SK-N-SH treated with all-trans-retinoic acid at 6 μM for 48 hours (cell line): ENCODE results near the gene C6orf163.

Source experiments
- ATAC-seq: fragments of 200-7000 bp; cut with Tn5 transposase; 3 replicates; pipeline ENCODE4 v1.9.1; 2020; ENCODE audit warnings: mild to moderate bottlenecking, moderate library complexity
- ARNTL ChIP-seq: fragments of 450-650 bp; formaldehyde crosslinking; IDR thresholded peaks from 2 replicates; pipeline ENCODE4 v1.5.0; 2020; ENCODE audit warnings: low read depth, mild to moderate bottlenecking, moderate library complexity, borderline replicate concordance
- BACH2 ChIP-seq: fragments of 250-450 bp; sonication (Bioruptor Pico); IDR thresholded peaks from 2 replicates; pipeline ENCODE4 v1.9.0; 2021; ENCODE audit warnings: mild to moderate bottlenecking, borderline replicate concordance
- ESRRG ChIP-seq: fragments of 250-450 bp; sonication (Bioruptor Pico); IDR thresholded peaks from 2 replicates; pipeline ENCODE4 v1.6.1; 2021; ENCODE audit warnings: mild to moderate bottlenecking
- GLIS3 ChIP-seq: fragments of 250-450 bp; sonication (Bioruptor Pico); IDR thresholded peaks from 2 replicates; pipeline ENCODE4 v1.5.0; 2020; ENCODE audit warnings: mild to moderate bottlenecking, moderate library complexity
- ISL1 ChIP-seq: fragments of 250-450 bp; sonication (Bioruptor Pico); IDR thresholded peaks from 2 replicates; pipeline ENCODE4 v2.1.2; 2022; ENCODE audit warnings: mild to moderate bottlenecking, moderate library complexity
- OSR1 ChIP-seq: fragments of 250-450 bp; sonication (Bioruptor Pico); IDR thresholded peaks from 2 replicates; pipeline ENCODE4 v1.8.0; 2022; ENCODE audit warnings: moderate library complexity, mild to moderate bottlenecking, inconsistent platforms
- PPARA ChIP-seq: fragments of 250-450 bp; sonication (Bioruptor Pico); IDR thresholded peaks from 2 replicates; pipeline ENCODE4 v1.5.0; 2020; ENCODE audit warnings: mild to moderate bottlenecking, borderline replicate concordance
- RARB ChIP-seq: fragments of 250-450 bp; sonication (Bioruptor Pico); IDR thresholded peaks from 2 replicates; pipeline ENCODE4 v1.8.0; 2021; ENCODE audit warnings: mild to moderate bottlenecking, moderate library complexity
- SNAI2 ChIP-seq: fragments of 250-450 bp; sonication (Bioruptor Pico); IDR thresholded peaks from 2 replicates; pipeline ENCODE4 v1.5.0; 2020; ENCODE audit warnings: mild to moderate bottlenecking, moderate library complexity
- TCF4 ChIP-seq: fragments of 250-450 bp; sonication (Bioruptor Pico); IDR thresholded peaks from 2 replicates; pipeline ENCODE4 v1.8.0; 2021; ENCODE audit warnings: mild to moderate bottlenecking, moderate library complexity, borderline replicate concordance
- TOX ChIP-seq: fragments of 250-450 bp; sonication (Bioruptor Pico); IDR thresholded peaks from 2 replicates; pipeline ENCODE4 v1.8.0; 2021; ENCODE audit warnings: mild to moderate bottlenecking, moderate library complexity, borderline replicate concordance
- ZC3H10 ChIP-seq: fragments of 250-450 bp; sonication (Bioruptor Pico); IDR thresholded peaks from 2 replicates; pipeline ENCODE4 v1.5.1; 2021; ENCODE audit warnings: mild to moderate bottlenecking, moderate library complexity
- ZFP3 ChIP-seq: fragments of 250-450 bp; sonication (Bioruptor Pico); IDR thresholded peaks from 2 replicates; pipeline ENCODE4 v1.5.0; 2020; ENCODE audit warnings: mild to moderate bottlenecking, moderate library complexity
- ZFP30 ChIP-seq: fragments of 450-650 bp; formaldehyde crosslinking; IDR thresholded peaks from 2 replicates; pipeline ENCODE4 v1.5.0; 2022; ENCODE audit warnings: mild to moderate bottlenecking, moderate library complexity
- ZNF565 ChIP-seq: fragments of 450-650 bp; formaldehyde crosslinking; conservative IDR thresholded peaks from 2 replicates; pipeline ENCODE4 v1.5.0; 2020; ENCODE audit warnings: low read depth, mild to moderate bottlenecking, moderate library complexity
- ZNF70 ChIP-seq: fragments of 450-650 bp; formaldehyde crosslinking; IDR thresholded peaks from 2 replicates; pipeline ENCODE4 v1.5.0; 2020; ENCODE audit warnings: mild to moderate bottlenecking, moderate library complexity
- TF ChIP-seq, protein P1 (sequence below): fragments of 250-450 bp; sonication (Bioruptor Pico); IDR thresholded peaks from 2 replicates; pipeline ENCODE4 v1.5.0; 2020; ENCODE audit warnings: mild to moderate bottlenecking, moderate library complexity
- TF ChIP-seq, protein P2 (sequence below): fragments of 250-450 bp; sonication (Bioruptor Pico); IDR thresholded peaks from 2 replicates; pipeline ENCODE4 v1.8.0; 2020; ENCODE audit warnings: mild to moderate bottlenecking, moderate library complexity, borderline replicate concordance
- TF ChIP-seq, protein P3 (sequence below): fragments of 250-450 bp; sonication (Bioruptor Pico); IDR thresholded peaks from 2 replicates; pipeline ENCODE4 v1.5.1; 2020; ENCODE audit warnings: low read depth, mild to moderate bottlenecking, moderate library complexity
- TF ChIP-seq, protein P4 (sequence below): fragments of 250-450 bp; sonication (Bioruptor Pico); IDR thresholded peaks from 2 replicates; pipeline ENCODE4 v1.8.0; 2021; ENCODE audit warnings: low read depth, mild to moderate bottlenecking, moderate library complexity, borderline replicate concordance
- TF ChIP-seq, protein P5 (sequence below): fragments of 250-450 bp; sonication (Bioruptor Pico); IDR thresholded peaks from 2 replicates; pipeline ENCODE4 v1.5.1; 2021; ENCODE audit warnings: mild to moderate bottlenecking, moderate library complexity

C6orf163 gene

DNA sequence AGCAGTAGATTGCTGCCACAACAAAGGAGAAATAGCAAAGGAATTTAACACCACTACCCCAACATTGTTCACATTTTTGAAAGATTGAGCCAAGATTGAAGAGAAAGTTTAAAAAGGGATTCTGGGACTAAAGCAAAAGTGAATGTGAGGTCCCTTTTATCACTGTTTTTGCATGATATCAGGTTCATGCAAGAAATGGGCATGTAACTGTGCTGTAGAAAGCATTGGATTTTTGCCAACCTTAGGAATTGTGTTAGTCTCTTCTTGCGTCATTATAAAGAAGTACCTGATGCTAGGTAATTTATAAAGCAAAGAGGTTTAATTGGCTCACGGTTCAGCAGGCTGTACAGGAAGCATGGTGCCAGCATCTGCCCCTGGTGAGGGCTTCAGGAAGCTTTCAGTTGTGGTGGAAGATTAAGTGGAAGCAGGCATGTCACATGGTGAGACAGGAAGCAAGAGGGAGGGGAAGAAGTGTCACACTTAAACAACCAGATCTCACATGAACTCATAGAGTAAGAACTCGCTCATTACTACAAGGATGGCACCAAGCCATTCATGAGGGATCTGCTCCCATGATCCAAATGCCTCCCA is 10.9 kb upstream of the C6orf163 start (continued):
- TF ChIP-seq, protein P1, sequence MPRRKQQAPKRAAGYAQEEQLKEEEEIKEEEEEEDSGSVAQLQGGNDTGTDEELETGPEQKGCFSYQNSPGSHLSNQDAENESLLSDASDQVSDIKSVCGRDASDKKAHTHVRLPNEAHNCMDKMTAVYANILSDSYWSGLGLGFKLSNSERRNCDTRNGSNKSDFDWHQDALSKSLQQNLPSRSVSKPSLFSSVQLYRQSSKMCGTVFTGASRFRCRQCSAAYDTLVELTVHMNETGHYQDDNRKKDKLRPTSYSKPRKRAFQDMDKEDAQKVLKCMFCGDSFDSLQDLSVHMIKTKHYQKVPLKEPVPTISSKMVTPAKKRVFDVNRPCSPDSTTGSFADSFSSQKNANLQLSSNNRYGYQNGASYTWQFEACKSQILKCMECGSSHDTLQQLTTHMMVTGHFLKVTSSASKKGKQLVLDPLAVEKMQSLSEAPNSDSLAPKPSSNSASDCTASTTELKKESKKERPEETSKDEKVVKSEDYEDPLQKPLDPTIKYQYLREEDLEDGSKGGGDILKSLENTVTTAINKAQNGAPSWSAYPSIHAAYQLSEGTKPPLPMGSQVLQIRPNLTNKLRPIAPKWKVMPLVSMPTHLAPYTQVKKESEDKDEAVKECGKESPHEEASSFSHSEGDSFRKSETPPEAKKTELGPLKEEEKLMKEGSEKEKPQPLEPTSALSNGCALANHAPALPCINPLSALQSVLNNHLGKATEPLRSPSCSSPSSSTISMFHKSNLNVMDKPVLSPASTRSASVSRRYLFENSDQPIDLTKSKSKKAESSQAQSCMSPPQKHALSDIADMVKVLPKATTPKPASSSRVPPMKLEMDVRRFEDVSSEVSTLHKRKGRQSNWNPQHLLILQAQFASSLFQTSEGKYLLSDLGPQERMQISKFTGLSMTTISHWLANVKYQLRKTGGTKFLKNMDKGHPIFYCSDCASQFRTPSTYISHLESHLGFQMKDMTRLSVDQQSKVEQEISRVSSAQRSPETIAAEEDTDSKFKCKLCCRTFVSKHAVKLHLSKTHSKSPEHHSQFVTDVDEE (CRISPR knock-in tag) = no peak
- no peak for TF ChIP-seq SNAI2 (CRISPR knock-in tag)
- no peak for TF ChIP-seq TCF4 (CRISPR knock-in tag)
- TF ChIP-seq, protein P2, sequence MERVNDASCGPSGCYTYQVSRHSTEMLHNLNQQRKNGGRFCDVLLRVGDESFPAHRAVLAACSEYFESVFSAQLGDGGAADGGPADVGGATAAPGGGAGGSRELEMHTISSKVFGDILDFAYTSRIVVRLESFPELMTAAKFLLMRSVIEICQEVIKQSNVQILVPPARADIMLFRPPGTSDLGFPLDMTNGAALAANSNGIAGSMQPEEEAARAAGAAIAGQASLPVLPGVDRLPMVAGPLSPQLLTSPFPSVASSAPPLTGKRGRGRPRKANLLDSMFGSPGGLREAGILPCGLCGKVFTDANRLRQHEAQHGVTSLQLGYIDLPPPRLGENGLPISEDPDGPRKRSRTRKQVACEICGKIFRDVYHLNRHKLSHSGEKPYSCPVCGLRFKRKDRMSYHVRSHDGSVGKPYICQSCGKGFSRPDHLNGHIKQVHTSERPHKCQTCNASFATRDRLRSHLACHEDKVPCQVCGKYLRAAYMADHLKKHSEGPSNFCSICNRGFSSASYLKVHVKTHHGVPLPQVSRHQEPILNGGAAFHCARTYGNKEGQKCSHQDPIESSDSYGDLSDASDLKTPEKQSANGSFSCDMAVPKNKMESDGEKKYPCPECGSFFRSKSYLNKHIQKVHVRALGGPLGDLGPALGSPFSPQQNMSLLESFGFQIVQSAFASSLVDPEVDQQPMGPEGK (CRISPR knock-in tag) = no peak

DNA sequence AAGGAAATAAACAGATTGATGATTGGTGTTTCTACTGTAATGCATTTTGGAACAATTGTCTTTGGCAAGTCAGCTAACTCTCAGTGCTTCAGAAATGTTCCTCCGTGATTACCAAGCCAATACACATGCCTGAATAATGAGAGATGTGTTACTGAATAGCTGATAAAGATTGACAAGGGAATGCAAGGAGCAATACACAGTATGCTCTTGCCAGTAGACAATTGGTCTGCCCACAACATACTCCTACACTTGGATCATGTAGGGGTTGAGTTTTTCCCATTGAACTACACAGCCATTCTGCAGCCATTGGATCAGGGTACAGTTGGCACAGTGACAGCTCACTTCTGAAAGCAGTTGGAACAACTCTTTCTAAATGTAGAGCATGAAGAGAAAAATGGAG is 9.9 kb upstream of the C6orf163 start:
- TF ChIP-seq ZFP3 (CRISPR knock-in tag) (no peak), ZC3H10 (CRISPR knock-in tag) (no peak), TCF4 (CRISPR knock-in tag) (no peak), PPARA (no peak), ZNF70 (CRISPR knock-in tag) (no peak), ESRRG (CRISPR knock-in tag) (no peak), ZFP30 (no peak), BACH2 (no peak), GLIS3 (CRISPR knock-in tag) (no peak), OSR1 (CRISPR knock-in tag) (no peak), RARB (CRISPR knock-in tag) (no peak), ARNTL (CRISPR knock-in tag) (no peak), TOX (CRISPR knock-in tag) (no peak)
- TF ChIP-seq, protein P3, sequence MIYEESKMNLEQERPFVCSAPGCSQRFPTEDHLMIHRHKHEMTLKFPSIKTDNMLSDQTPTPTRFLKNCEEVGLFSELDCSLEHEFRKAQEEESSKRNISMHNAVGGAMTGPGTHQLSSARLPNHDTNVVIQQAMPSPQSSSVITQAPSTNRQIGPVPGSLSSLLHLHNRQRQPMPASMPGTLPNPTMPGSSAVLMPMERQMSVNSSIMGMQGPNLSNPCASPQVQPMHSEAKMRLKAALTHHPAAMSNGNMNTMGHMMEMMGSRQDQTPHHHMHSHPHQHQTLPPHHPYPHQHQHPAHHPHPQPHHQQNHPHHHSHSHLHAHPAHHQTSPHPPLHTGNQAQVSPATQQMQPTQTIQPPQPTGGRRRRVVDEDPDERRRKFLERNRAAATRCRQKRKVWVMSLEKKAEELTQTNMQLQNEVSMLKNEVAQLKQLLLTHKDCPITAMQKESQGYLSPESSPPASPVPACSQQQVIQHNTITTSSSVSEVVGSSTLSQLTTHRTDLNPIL (CRISPR knock-in tag) = no peak
- TF ChIP-seq, protein P4, sequence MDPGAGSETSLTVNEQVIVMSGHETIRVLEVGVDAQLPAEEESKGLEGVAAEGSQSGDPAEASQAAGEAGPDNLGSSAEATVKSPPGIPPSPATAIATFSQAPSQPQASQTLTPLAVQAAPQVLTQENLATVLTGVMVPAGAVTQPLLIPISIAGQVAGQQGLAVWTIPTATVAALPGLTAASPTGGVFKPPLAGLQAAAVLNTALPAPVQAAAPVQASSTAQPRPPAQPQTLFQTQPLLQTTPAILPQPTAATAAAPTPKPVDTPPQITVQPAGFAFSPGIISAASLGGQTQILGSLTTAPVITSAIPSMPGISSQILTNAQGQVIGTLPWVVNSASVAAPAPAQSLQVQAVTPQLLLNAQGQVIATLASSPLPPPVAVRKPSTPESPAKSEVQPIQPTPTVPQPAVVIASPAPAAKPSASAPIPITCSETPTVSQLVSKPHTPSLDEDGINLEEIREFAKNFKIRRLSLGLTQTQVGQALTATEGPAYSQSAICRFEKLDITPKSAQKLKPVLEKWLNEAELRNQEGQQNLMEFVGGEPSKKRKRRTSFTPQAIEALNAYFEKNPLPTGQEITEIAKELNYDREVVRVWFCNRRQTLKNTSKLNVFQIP = no peak
- no peak for ATAC-seq

DNA sequence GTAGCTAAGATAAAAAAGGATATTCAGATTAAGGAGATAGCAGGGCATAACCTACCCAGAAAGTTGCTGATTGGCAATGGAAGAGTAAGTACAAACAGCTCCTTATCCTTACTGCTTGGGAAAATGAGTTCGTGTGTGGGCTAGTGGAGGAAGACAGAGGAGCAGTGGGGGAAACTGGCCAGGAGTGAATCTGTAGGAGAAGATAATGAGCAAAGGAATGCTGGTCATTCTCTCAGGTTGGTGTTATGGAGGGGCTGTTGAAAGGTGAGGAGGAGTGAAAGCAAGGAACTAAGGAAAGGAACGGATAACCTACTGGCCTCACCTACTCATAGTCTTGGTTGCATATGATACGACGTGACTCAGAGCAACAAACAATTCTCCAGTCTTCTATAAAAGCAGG is 8.2 kb upstream of the C6orf163 start:
- no peak for ATAC-seq
- TF ChIP-seq, protein P1 (CRISPR knock-in tag) = no peak
- TF ChIP-seq SNAI2 (CRISPR knock-in tag) (no peak), ZFP30 (no peak), ISL1 (CRISPR knock-in tag) (no peak), ZNF565 (CRISPR knock-in tag) (no peak)
- TF ChIP-seq, protein P5, sequence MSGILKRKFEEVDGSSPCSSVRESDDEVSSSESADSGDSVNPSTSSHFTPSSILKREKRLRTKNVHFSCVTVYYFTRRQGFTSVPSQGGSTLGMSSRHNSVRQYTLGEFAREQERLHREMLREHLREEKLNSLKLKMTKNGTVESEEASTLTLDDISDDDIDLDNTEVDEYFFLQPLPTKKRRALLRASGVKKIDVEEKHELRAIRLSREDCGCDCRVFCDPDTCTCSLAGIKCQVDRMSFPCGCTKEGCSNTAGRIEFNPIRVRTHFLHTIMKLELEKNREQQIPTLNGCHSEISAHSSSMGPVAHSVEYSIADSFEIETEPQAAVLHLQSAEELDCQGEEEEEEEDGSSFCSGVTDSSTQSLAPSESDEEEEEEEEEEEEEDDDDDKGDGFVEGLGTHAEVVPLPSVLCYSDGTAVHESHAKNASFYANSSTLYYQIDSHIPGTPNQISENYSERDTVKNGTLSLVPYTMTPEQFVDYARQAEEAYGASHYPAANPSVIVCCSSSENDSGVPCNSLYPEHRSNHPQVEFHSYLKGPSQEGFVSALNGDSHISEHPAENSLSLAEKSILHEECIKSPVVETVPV (CRISPR knock-in tag) = no peak
- TF ChIP-seq, all 23 proteins: peak for 0
